Neural progenitor cell (in vitro differentiated cells): Measurements from ENCODE around the gene PEX10. TPM values are rescaled to one million over a fixed set of nuclear protein-coding genes. Genes with fewer than 3 reads are reported as not detected.

Experiments
- DNase-seq: peaks from one replicate; pipeline ENCODE4 v3.0.0-alpha.2; 2016; ENCODE audit warnings: low spot score
- H2AFZ ChIP-seq: fragments of 200-600 bp; sonication (generic); replicated peaks from 2 replicates; pipeline ENCODE4 v1.6.1; 2016; ENCODE audit warnings: antibody characterized with exemption
- H3F3A ChIP-seq: fragments of 200-600 bp; sonication (generic); 2 replicates; pipeline ENCODE4 v1.6.1; 2016; ENCODE audit warnings: antibody characterized with exemption, low read depth
- H3K27ac ChIP-seq: fragments of 200-600 bp; sonication (generic); 2 replicates; pipeline ENCODE4 v1.5.1; 2016; ENCODE audit warnings: mild to moderate bottlenecking
- H3K27me3 ChIP-seq: fragments of 200-600 bp; sonication (generic); 2 replicates; pipeline ENCODE4 v1.6.1; 2016; ENCODE audit warnings: mild to moderate bottlenecking, moderate library complexity
- H3K36me3 ChIP-seq: fragments of 200-600 bp; sonication (generic); 2 replicates; pipeline ENCODE4 v1.5.1; 2016
- H3K4me1 ChIP-seq: fragments of 200-600 bp; sonication (generic); 2 replicates; pipeline ENCODE4 v1.6.1; 2016; ENCODE audit warnings: mixed run types
- H3K4me2 ChIP-seq: fragments of 200-600 bp; sonication (generic); 2 replicates; pipeline ENCODE4 v1.6.1; 2016
- H3K4me3 ChIP-seq: fragments of 200-600 bp; sonication (generic); 2 replicates; pipeline ENCODE4 v1.5.1; 2016
- H3K79me2 ChIP-seq: fragments of 200-600 bp; sonication (generic); 2 replicates; pipeline ENCODE4 v1.6.1; 2016; ENCODE audit warnings: low read depth
- H3K9ac ChIP-seq: fragments of 200-600 bp; sonication (generic); 2 replicates; pipeline ENCODE4 v1.6.1; 2016
- H3K9me3 ChIP-seq: fragments of 200-600 bp; sonication (generic); 2 replicates; pipeline ENCODE4 v1.5.1; 2016; ENCODE audit warnings: low read depth
- H4K20me1 ChIP-seq: fragments of 200-600 bp; sonication (generic); 2 replicates; pipeline ENCODE4 v1.6.1; 2016; ENCODE audit warnings: low read depth
- H3K27ac Mint-ChIP-seq: 3 replicates; pipeline ENCODE4 v1.8.0; 2021; ENCODE audit warnings: mixed read lengths
- H3K27me3 Mint-ChIP-seq: 2 replicates; pipeline ENCODE4 v1.8.0; 2022; ENCODE audit warnings: low read depth, mild to moderate bottlenecking, inconsistent platforms, moderate library complexity, mixed read lengths; ENCODE audit not compliant: insufficient read depth
- H3K36me3 Mint-ChIP-seq: 3 replicates; pipeline ENCODE4 v1.8.0; 2021; ENCODE audit warnings: mixed read lengths
- H3K4me1 Mint-ChIP-seq: 3 replicates; pipeline ENCODE4 v1.8.0; 2021; ENCODE audit warnings: mixed read lengths
- H3K4me3 Mint-ChIP-seq: 3 replicates; pipeline ENCODE4 v1.8.0; 2021; ENCODE audit warnings: mild to moderate bottlenecking, moderate library complexity, mixed read lengths
- H3K9me3 Mint-ChIP-seq: 3 replicates; pipeline ENCODE4 v1.8.0; 2020; ENCODE audit warnings: mixed read lengths
- CTCF ChIP-seq: fragments of 200-600 bp; sonication (generic); IDR thresholded peaks from 2 replicates; pipeline ENCODE4 v1.5.1; 2017; ENCODE audit warnings: antibody characterized with exemption, mild to moderate bottlenecking
- EZH2 ChIP-seq: fragments of 200-600 bp; sonication (generic); IDR thresholded peaks from 2 replicates; pipeline ENCODE4 v1.6.1; 2017; ENCODE audit warnings: antibody characterized with exemption, mild to moderate bottlenecking, moderate library complexity
- EZH2phosphoT487 ChIP-seq: fragments of 200-600 bp; sonication (generic); IDR thresholded peaks from 2 replicates; pipeline ENCODE4 v1.6.1; 2017; ENCODE audit warnings: antibody characterized with exemption
- total RNA-seq: library from RNA; depleted of rRNA; stranded (reverse); fragments of >200 nt; gene quantifications from 2 replicates; pipeline ENCODE4 v1.2.3, GENCODE V29; 2015; ENCODE audit warnings: low replicate concordance

PEX10 gene
- total RNA-seq, 1 donor from 2014 or later = 15.1 TPM

GRCh38 chr1:2452201-2452931 lies 40.0 kb upstream of the PEX10 start:
- H3K4me1 Mint-ChIP-seq = peaks cover 17% of the 10 kb centered on the region
- H3K27ac Mint-ChIP-seq = no peak overlapping the region

GRCh38 chr1:2451741-2452140 lies 39.4 kb upstream of the PEX10 start:
- Histone ChIP-seq H3K4me2 (no peak overlapping the region), H3K27me3 (no peaks in the 10 kb centered on the region), H4K20me1 (no peaks in the 10 kb centered on the region), H3K36me3 (no peaks in the 10 kb centered on the region), H3K4me3 (no peak overlapping the region), H2AFZ (no peak overlapping the region), H3K4me1 (peaks cover 40% of the 10 kb centered on the region), H3F3A (peaks cover 7% of the 10 kb centered on the region), H3K9ac (no peak overlapping the region), H3K27ac (no peak overlapping the region), H3K9me3 (no peaks in the 10 kb centered on the region), H3K79me2 (no peaks in the 10 kb centered on the region)
- no peak overlapping the region for H3K27ac Mint-ChIP-seq
- TF ChIP-seq EZH2phosphoT487 (no peak), EZH2 (no peak), CTCF (no peak)
- peaks cover 24% of the 10 kb centered on the region for H3K4me1 Mint-ChIP-seq
- peaks cover 7% of the 10 kb centered on the region for H3K27me3 Mint-ChIP-seq
- no peaks in the 10 kb centered on the region for H3K36me3 Mint-ChIP-seq
- DNase-seq = no peak
- no peaks in the 10 kb centered on the region for H3K9me3 Mint-ChIP-seq
- no peak overlapping the region for H3K4me3 Mint-ChIP-seq

More at GRCh38 chr1:2452201-2452931, 40.0 kb upstream of the PEX10 start:
- H3K4me3 ChIP-seq = no peak overlapping the region
- H3K4me1 ChIP-seq = peaks cover 34% of the 10 kb centered on the region
- H3K4me2 ChIP-seq = no peak overlapping the region
- no peak for DNase-seq
- no peak overlapping the region for H3K4me3 Mint-ChIP-seq
- H3K9me3 Mint-ChIP-seq = no peaks in the 10 kb centered on the region
- no peaks in the 10 kb centered on the region for H4K20me1 ChIP-seq
- H3K9me3 ChIP-seq = no peaks in the 10 kb centered on the region
- H3K27me3 ChIP-seq = no peaks in the 10 kb centered on the region
- H3K27ac ChIP-seq = no peak overlapping the region
- peaks cover 7% of the 10 kb centered on the region for H3K27me3 Mint-ChIP-seq
- H3K9ac ChIP-seq = no peak overlapping the region
- H3K79me2 ChIP-seq = no peaks in the 10 kb centered on the region
- no peaks in the 10 kb centered on the region for H3K36me3 ChIP-seq
- H2AFZ ChIP-seq = no peak overlapping the region
- TF ChIP-seq EZH2phosphoT487 (no peak), EZH2 (no peak), CTCF (no peak)
- no peaks in the 10 kb centered on the region for H3K36me3 Mint-ChIP-seq
- peaks cover under 1% of the 10 kb centered on the region for H3F3A ChIP-seq

- DNase-seq = no peak
- Mint-ChIP-seq H3K27me3 (peaks cover 11% of the 10 kb centered on the region), H3K27ac (no peak overlapping the region), H3K4me3 (no peak overlapping the region), H3K36me3 (no peaks in the 10 kb centered on the region), H3K4me1 (peaks cover 31% of the 10 kb centered on the region), H3K9me3 (no peaks in the 10 kb centered on the region)
- Histone ChIP-seq H3K36me3 (no peaks in the 10 kb centered on the region), H2AFZ (no peak overlapping the region), H3K9ac (no peak overlapping the region), H3K4me3 (no peak overlapping the region), H3K4me2 (no peak overlapping the region), H3K27me3 (peaks cover 3% of the 10 kb centered on the region), H3K27ac (no peak overlapping the region), H3K4me1 (peaks cover 58% of the 10 kb centered on the region), H4K20me1 (no peaks in the 10 kb centered on the region), H3K9me3 (no peaks in the 10 kb centered on the region), H3F3A (peaks cover 22% of the 10 kb centered on the region), H3K79me2 (no peaks in the 10 kb centered on the region)
- TF ChIP-seq EZH2 (no peak), EZH2phosphoT487 (no peak), CTCF (no peak)
These were observed 37.5 kb upstream of the PEX10 start for GRCh38 chr1:2449636-2450454.
